Thoracic aorta (tissue), 2 donors: ENCODE results near the gene MALAT1. TPM values are rescaled to one million over a fixed set of nuclear protein-coding genes. Genes with fewer than 3 reads are reported as not detected.
"Not testable (repeated sequence)": the region's sequence is repeated elsewhere in the genome, so short reads cannot be mapped to it uniquely, and the experiment has no call there.

Source experiments
- ATAC-seq: fragments of 150-250 bp; one replicate; pipeline ENCODE4 v1.8.0; 2017; ENCODE audit warnings: low read depth; ENCODE audit not compliant: insufficient number of reproducible peaks, low FRiP score
- DNase-seq: peaks from one replicate; pipeline ENCODE4 v3.0.0-alpha.2; 2020; ENCODE audit warnings: low spot score
- H3K27ac ChIP-seq, 2 donors: fragments of 200-600 bp; sonication (generic); 1 replicate in 1 of 2; 2 replicates in 1 of 2; pipeline ENCODE4 v1.5.1; 2016; ENCODE audit warnings: mild to moderate bottlenecking in 2 of 2, moderate library complexity in 2 of 2
- H3K27me3 ChIP-seq: fragments of 200-600 bp; sonication (generic); replicated peaks from 2 replicates; pipeline ENCODE4 v1.6.0; 2016; ENCODE audit warnings: mild to moderate bottlenecking; ENCODE audit not compliant: insufficient read depth
- H3K36me3 ChIP-seq: fragments of 200-600 bp; sonication (generic); one replicate; pipeline ENCODE4 v1.5.1; 2016
- H3K4me1 ChIP-seq, 2 donors: fragments of 200-600 bp; sonication (generic); 1 replicate in 1 of 2; 2 replicates in 1 of 2; pipeline versions ENCODE4 v1.5.1 to v1.6.0; 2016; ENCODE audit warnings: low read depth in 2 of 2, mild to moderate bottlenecking in 1 of 2; ENCODE audit not compliant: control insufficient read depth in 1 of 2
- H3K4me3 ChIP-seq: fragments of 200-600 bp; sonication (generic); 2 replicates; pipeline ENCODE4 v1.5.1; 2016; ENCODE audit warnings: mild to moderate bottlenecking
- H3K9me3 ChIP-seq: fragments of 200-600 bp; sonication (generic); 2 replicates; pipeline ENCODE4 v1.5.1; 2016
- total RNA-seq, 2 donors: library from RNA; depleted of rRNA; stranded (reverse); fragments of >200 nt; gene quantifications; one replicate each; pipeline versions ENCODE4 v1.1.0 to v1.2.3, GENCODE V29; 2016
- TF ChIP-seq, protein P1 (sequence below): fragments of 200-600 bp; sonication (generic); IDR thresholded peaks from one replicate; pipeline ENCODE4 v1.5.1; 2019; ENCODE audit warnings: antibody characterized with exemption

The MALAT1 gene
- total RNA-seq, 2 donors from 2014 or later: 20,776 to 38,952 TPM

DNA sequence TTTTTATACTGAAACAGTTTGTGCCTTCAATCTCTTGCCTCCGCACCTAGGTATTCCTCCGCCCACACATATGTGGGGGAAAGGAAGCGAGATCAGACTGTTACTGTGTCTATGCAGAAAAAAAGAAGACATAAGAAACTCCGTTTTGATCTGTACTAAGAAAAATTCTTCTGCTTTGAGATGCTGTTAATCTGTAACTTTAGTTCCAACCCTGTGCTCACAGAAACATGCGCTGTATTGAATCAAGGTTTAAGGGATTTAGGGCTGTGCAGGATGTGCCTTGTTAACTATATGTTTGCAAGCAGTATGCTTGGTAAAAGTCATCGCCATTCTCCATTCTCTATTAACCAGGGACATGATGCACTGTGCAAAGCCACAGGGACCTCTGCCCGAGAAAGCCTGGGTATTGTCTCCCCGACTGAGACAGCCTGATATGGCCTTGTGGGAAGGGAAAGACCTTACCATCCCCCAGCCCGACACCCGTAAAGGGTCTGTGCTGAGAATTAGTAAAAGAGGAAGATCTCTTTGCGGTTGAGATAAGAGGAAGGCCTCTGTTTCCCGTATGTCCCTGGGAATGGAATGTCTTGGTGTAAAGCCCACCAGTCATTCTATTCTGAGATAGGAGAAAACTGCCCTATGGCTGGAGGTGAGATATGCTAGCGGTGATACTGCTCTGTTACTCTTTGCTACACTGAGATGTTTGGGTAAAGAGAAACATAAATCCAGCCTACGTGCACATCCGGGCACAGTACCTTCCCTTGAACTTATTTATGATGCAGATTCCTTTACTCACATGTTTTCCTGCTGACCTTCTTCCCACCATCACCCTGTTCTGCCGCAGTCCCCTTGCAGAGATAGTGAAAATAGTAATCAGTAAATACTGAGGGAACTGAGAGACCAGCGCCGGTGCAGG, 24.1 kb downstream of the MALAT1 start:
- not testable (repeated sequence) for H3K27me3 ChIP-seq, H3K9me3 ChIP-seq, H3K27ac ChIP-seq, H3K36me3 ChIP-seq, H3K4me3 ChIP-seq, DNase-seq, ATAC-seq
- H3K4me1 ChIP-seq: peaks cover 14 to 26% of the 10 kb centered on the region in 2 donors

DNA sequence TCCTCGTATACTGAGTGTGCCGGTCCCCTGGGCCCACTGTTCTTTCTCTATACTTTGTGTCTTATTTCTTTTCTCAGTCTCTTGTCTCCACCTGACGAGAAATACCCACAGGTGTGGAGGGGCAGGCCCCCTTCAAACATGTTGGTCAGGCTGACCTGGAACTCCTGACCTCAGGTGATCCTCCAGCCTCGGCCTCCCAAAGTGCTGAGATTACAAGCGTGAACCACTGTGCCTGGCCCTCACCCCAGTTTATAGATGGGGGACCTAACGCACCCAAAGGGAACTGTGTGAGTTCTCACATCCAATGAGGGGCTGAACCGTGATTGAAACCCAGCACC, 24.8 kb downstream of the MALAT1 start:
- DNase-seq, H3K4me3 ChIP-seq, H3K27ac ChIP-seq, ATAC-seq, H3K9me3 ChIP-seq, H3K36me3 ChIP-seq, H3K27me3 ChIP-seq: not testable (repeated sequence)
- H3K4me1 ChIP-seq: peaks cover 14 to 26% of the 10 kb centered on the region in 2 donors

GRCh38 chr11:65524014-65524740, 25.3 kb downstream of the MALAT1 start:
- Histone ChIP-seq H3K4me1 (peaks cover 14 to 26% of the 10 kb centered on the region in 2 donors), H3K4me3 (peak overlapping the region; percentile 73), H3K27ac (peak overlapping the region; percentile 61 to 66), H3K36me3 (peaks cover 6% of the 10 kb centered on the region), H3K9me3 (no peaks in the 10 kb centered on the region), H3K27me3 (no peaks in the 10 kb centered on the region)
- DNase-seq (no peak), ATAC-seq (peak; percentile 26)
- TF ChIP-seq, protein P1, sequence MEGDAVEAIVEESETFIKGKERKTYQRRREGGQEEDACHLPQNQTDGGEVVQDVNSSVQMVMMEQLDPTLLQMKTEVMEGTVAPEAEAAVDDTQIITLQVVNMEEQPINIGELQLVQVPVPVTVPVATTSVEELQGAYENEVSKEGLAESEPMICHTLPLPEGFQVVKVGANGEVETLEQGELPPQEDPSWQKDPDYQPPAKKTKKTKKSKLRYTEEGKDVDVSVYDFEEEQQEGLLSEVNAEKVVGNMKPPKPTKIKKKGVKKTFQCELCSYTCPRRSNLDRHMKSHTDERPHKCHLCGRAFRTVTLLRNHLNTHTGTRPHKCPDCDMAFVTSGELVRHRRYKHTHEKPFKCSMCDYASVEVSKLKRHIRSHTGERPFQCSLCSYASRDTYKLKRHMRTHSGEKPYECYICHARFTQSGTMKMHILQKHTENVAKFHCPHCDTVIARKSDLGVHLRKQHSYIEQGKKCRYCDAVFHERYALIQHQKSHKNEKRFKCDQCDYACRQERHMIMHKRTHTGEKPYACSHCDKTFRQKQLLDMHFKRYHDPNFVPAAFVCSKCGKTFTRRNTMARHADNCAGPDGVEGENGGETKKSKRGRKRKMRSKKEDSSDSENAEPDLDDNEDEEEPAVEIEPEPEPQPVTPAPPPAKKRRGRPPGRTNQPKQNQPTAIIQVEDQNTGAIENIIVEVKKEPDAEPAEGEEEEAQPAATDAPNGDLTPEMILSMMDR: no peak

DNA sequence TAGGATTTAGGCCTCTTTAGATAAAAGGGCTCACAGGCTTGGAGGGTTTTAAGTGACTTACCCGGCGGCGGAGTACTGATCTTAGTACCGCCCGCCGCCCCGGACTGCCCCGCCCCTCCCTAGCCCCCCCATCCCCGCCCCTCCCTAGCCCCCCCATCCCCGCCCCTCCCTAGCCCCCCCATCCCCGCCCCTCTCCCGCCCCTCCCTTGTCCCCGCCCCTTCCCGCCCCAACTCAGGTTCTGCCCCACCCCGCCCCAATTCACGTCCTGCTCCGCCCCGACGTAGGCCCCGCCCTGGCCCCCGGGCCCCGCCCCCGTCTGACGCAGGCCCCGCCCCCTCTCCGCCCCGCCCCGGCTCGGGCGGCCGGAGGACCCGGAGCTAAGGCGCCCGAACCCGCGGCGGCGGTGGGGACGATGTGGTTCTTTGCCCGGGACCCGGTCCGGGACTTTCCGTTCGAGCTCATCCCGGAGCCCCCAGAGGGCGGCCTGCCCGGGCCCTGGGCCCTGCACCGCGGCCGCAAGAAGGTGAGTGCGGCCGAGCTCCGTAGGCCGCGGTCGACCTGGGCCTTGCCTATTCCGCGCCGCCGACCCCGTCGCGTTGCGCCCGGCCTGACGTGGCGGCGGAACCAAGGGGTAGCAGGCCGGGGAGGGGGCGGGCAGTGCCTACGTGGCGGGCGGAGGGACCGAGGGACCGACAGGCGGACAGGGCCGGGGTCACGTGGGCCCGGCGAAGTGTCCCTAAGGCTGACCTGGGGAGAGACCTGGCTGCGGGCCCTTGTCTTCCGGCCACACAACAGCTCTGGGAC, 26.1 kb downstream of the MALAT1 start, which contains the start of gene SCYL1:
Gene SCYL1, plus strand, starts transcription at position 343 of the 805 bp plus-strand sequence. Its CDS starts 71 bp downstream, at position 414.
- Histone ChIP-seq H3K27ac (peak within 1 kb of the TSS; percentile 87 to 90), H3K27me3 (no peaks in the 10 kb centered on the region), H3K9me3 (no peaks in the 10 kb centered on the region), H3K4me3 (peak within 1 kb of the TSS; percentile 99), H3K4me1 (peaks cover 14 to 26% of the 10 kb centered on the region in 2 donors), H3K36me3 (peaks cover 6% of the 10 kb centered on the region)
- DNase-seq (no peak), ATAC-seq (peak; percentile 62)
- TF ChIP-seq, protein P1: no peak

DNA sequence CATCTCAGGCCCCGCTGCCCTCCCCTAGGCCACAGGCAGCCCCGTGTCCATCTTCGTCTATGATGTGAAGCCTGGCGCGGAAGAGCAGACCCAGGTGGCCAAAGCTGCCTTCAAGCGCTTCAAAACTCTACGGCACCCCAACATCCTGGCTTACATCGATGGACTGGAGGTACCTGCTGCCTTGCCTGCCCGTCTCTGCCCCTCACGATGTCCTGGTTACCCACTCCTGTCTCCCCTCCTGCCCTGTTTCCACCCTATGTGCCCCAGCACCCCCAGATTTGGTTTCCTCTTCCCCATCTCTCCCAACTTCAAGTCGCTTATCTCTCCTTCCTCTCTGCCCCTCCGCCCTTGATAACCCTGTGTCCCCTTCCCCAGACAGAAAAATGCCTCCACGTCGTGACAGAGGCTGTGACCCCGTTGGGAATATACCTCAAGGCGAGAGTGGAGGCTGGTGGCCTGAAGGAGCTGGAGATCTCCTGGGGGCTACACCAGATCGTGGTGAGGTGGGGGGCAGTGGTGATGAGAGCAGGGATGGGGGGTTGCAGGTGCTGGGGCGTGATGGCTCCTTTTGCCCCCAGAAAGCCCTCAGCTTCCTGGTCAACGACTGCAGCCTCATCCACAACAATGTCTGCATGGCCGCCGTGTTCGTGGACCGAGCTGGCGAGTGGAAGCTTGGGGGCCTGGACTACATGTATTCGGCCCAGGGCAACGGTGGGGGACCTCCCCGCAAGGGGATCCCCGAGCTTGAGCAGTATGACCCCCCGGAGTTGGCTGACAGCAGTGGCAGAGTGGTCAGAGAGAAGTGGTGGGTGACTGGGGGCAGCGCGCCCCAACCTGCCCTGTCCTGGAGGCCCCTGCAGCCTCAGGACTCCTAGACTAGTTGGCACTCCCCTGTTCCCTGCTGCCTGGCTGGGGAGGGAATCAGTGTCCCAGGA, 27.0 kb downstream of the MALAT1 start:
- peak overlapping the region; percentile 99 for H3K4me3 ChIP-seq
- H3K9me3 ChIP-seq: no peaks in the 10 kb centered on the region
- peaks cover 14 to 26% of the 10 kb centered on the region in 2 donors for H3K4me1 ChIP-seq
- no peak for ATAC-seq
- no peaks in the 10 kb centered on the region for H3K27me3 ChIP-seq
- TF ChIP-seq, protein P1: no peak
- H3K36me3 ChIP-seq: peaks cover 15% of the 10 kb centered on the region
- no peak for DNase-seq
- peak overlapping the region; percentile 87 to 90 for H3K27ac ChIP-seq
